IMR-90 (cell line): Measurements from ENCODE around the gene SCYGR8. TPM values are rescaled to one million over a fixed set of nuclear protein-coding genes. Genes with fewer than 3 reads are reported as not detected.

ENCODE experiments used
- ATAC-seq: fragments of 200-7000 bp; cut with Tn5 transposase; 2 replicates; pipeline ENCODE4 v1.9.1; 2020; ENCODE audit warnings: low read depth, mild to moderate bottlenecking, moderate library complexity
- BruUV-seq: library from RNA; stranded (reverse); fragments of 400-500 nt; replicated peaks from 2 replicates; lab custom pipeline; 2021; lab: Mats Ljungman, UMichigan
- CTCF ChIA-PET: fragments of 300-600 bp; formaldehyde crosslinking; extraction: SDS; loops from one replicate; lab custom pipeline; 2021; ENCODE audit warnings: antibody characterized with exemption; lab: Yijun Ruan, JAX
- POLR2A ChIA-PET: fragments of 300-600 bp; sonication (Branson Sonifier 250); formaldehyde crosslinking; loops from one replicate; lab custom pipeline; 2022; ENCODE audit warnings: antibody characterized with exemption; ENCODE audit not compliant: unreplicated experiment; lab: Charles Lee
- DNase-seq: peaks from one replicate; pipeline ENCODE4 v3.0.0; 2013
- H2AFZ ChIP-seq: replicated peaks from 2 replicates; pipeline ENCODE3; 2013; ENCODE audit warnings: low read length, mild to moderate bottlenecking; ENCODE audit not compliant: poor library complexity
- H2AK5ac ChIP-seq: 2 replicates; pipeline ENCODE4 v1.6.1; 2013; ENCODE audit warnings: low read depth, low read length, inconsistent platforms
- H2AK9ac ChIP-seq: replicated peaks from 2 replicates; pipeline ENCODE3; 2013; ENCODE audit warnings: mild to moderate bottlenecking, low read depth, low read length, moderate library complexity; ENCODE audit not compliant: poor library complexity
- H2BK120ac ChIP-seq: 2 replicates; pipeline ENCODE4 v1.6.1; 2013; ENCODE audit warnings: low read depth, low read length, inconsistent platforms
- H2BK15ac ChIP-seq: 3 replicates; pipeline ENCODE4 v1.6.1; 2013; ENCODE audit warnings: low read depth, low read length, inconsistent platforms
- H2BK20ac ChIP-seq: 2 replicates; pipeline ENCODE4 v1.6.1; 2013; ENCODE audit warnings: low read depth, mild to moderate bottlenecking, inconsistent platforms, low read length, moderate library complexity
- H2BK5ac ChIP-seq: 2 replicates; pipeline ENCODE4 v1.6.1; 2013; ENCODE audit warnings: mild to moderate bottlenecking, low read depth, low read length, inconsistent platforms; ENCODE audit not compliant: poor library complexity, severe bottlenecking
- H3K14ac ChIP-seq: replicated peaks from 2 replicates; pipeline ENCODE4 v1.6.1; 2013; ENCODE audit warnings: low read depth, low read length, inconsistent platforms
- H3K18ac ChIP-seq: 2 replicates; pipeline ENCODE4 v1.6.1; 2013; ENCODE audit warnings: low read depth, low read length, control low read depth
- H3K23ac ChIP-seq: 2 replicates; pipeline ENCODE4 v1.6.1; 2013; ENCODE audit warnings: low read depth, low read length, inconsistent platforms
- H3K27ac ChIP-seq: 2 replicates; pipeline ENCODE4 v1.5.1; 2013; ENCODE audit warnings: mild to moderate bottlenecking, control low read depth, low read length; ENCODE audit not compliant: insufficient read depth
- H3K27me3 ChIP-seq: 2 replicates; pipeline ENCODE4 v1.6.1; 2013; ENCODE audit warnings: low read length; ENCODE audit not compliant: control insufficient read depth, insufficient read depth
- H3K36me3 ChIP-seq: 2 replicates; pipeline ENCODE4 v1.6.1; 2013; ENCODE audit warnings: low read length, mixed read lengths; ENCODE audit not compliant: control insufficient read depth, insufficient read depth
- H3K4ac ChIP-seq: 2 replicates; pipeline ENCODE4 v1.6.1; 2013; ENCODE audit warnings: low read depth, low read length, inconsistent platforms
- H3K4me1 ChIP-seq: 2 replicates; pipeline ENCODE4 v1.6.1; 2013; ENCODE audit warnings: low read length, mixed read lengths; ENCODE audit not compliant: control insufficient read depth, insufficient read depth
- H3K4me2 ChIP-seq: 2 replicates; pipeline ENCODE4 v1.6.1; 2013; ENCODE audit warnings: low read depth, mild to moderate bottlenecking, control low read depth, low read length, moderate library complexity
- H3K4me3 ChIP-seq: 2 replicates; pipeline ENCODE4 v1.5.1; 2013; ENCODE audit warnings: low read depth, mild to moderate bottlenecking, control low read depth, low read length, moderate library complexity; ENCODE audit not compliant: insufficient read depth
- H3K56ac ChIP-seq: 2 replicates; pipeline ENCODE4 v1.6.1; 2013; ENCODE audit warnings: low read length, inconsistent platforms; ENCODE audit not compliant: insufficient read depth; ENCODE audit errors: extremely low read depth
- H3K79me1 ChIP-seq, 2 experiments: 2 replicates each; pipeline ENCODE4 v1.6.1; 2013; ENCODE audit warnings: low read length in 2 of 2, inconsistent platforms in 1 of 2, low read depth in 1 of 2
- H3K9ac ChIP-seq: 2 replicates; pipeline ENCODE4 v1.6.1; 2013; ENCODE audit warnings: low read depth, low read length, control low read depth
- H3K9me1 ChIP-seq: 2 replicates; pipeline ENCODE4 v1.6.1; 2013; ENCODE audit warnings: low read length, inconsistent platforms; ENCODE audit not compliant: insufficient read depth
- H3K9me3 ChIP-seq: 2 replicates; pipeline ENCODE4 v1.6.1; 2013; ENCODE audit warnings: low read length; ENCODE audit not compliant: control insufficient read depth, insufficient read depth
- H4K20me1 ChIP-seq: 2 replicates; pipeline ENCODE4 v1.6.1; 2013; ENCODE audit warnings: low read length, inconsistent platforms; ENCODE audit not compliant: insufficient read depth
- H4K5ac ChIP-seq: 2 replicates; pipeline ENCODE4 v1.6.1; 2013; ENCODE audit warnings: mild to moderate bottlenecking, low read depth, low read length, control low read depth
- H4K8ac ChIP-seq, 2 experiments: 2 replicates each; pipeline ENCODE4 v1.6.1; 2013; ENCODE audit warnings: low read depth in 2 of 2, low read length in 2 of 2, control low read depth in 1 of 2, inconsistent platforms in 1 of 2
- H4K91ac ChIP-seq: 2 replicates; pipeline ENCODE4 v1.6.1; 2013; ENCODE audit warnings: low read depth, low read length, inconsistent platforms; ENCODE audit not compliant: insufficient read depth
- BHLHE40 ChIP-seq: fragments of 150-350 bp; IDR thresholded peaks from 2 replicates; pipeline ENCODE4 v1.6.1; 2016; ENCODE audit warnings: mild to moderate bottlenecking, low read depth, low read length
- CTCF ChIP-seq: conservative IDR thresholded peaks from 2 replicates; pipeline ENCODE4 v1.5.1; 2012; ENCODE audit warnings: mild to moderate bottlenecking, low read depth, low read length, improper control_type of control experiment
- ELK1 ChIP-seq: fragments of 150-350 bp; IDR thresholded peaks from 2 replicates; pipeline ENCODE4 v1.6.1; 2016; ENCODE audit warnings: low read depth, mild to moderate bottlenecking, low read length, moderate library complexity, borderline replicate concordance
- FOS ChIP-seq: fragments of 150-350 bp; IDR thresholded peaks from 2 replicates; pipeline ENCODE4 v1.6.1; 2016; ENCODE audit warnings: low read depth, low read length
- MAFK ChIP-seq: IDR thresholded peaks from 2 replicates; pipeline ENCODE4 v1.6.1; 2012; ENCODE audit warnings: low read depth, low read length, improper control_type of control experiment
- MAZ ChIP-seq: IDR thresholded peaks from 2 replicates; pipeline ENCODE4 v1.6.1; 2012; ENCODE audit warnings: low read depth, mild to moderate bottlenecking, low read length, improper control_type of control experiment, moderate library complexity, borderline replicate concordance
- MXI1 ChIP-seq: IDR thresholded peaks from 2 replicates; pipeline ENCODE4 v1.6.1; 2012; ENCODE audit warnings: low read depth, mild to moderate bottlenecking, low read length, moderate library complexity, borderline replicate concordance
- RFX5 ChIP-seq: IDR thresholded peaks from 2 replicates; pipeline ENCODE4 v1.8.0; 2012; ENCODE audit warnings: low read depth, mild to moderate bottlenecking, low read length, moderate library complexity
- SMC3 ChIP-seq: fragments of 150-350 bp; IDR thresholded peaks from 2 replicates; pipeline ENCODE4 v1.6.1; 2016; ENCODE audit warnings: low read depth, mild to moderate bottlenecking, antibody characterized with exemption, low read length, moderate library complexity
- USF2 ChIP-seq: fragments of 150-350 bp; IDR thresholded peaks from 2 replicates; pipeline ENCODE4 v1.6.1; 2017; ENCODE audit warnings: mild to moderate bottlenecking, antibody characterized with exemption, low read length, low read depth
- WGBS, 2 experiments: methylation state at CpG; one replicate each; pipeline versions ENCODE4 v1.1.5 to v1.1.7; 2013; ENCODE audit warnings: missing lambda C conversion rate in 2 of 2; ENCODE audit not compliant: insufficient read length in 1 of 2; ENCODE audit errors: extremely low coverage in 2 of 2; 5-methylcytosine and 5-hydroxymethylcytosine counted together
- dilution Hi-C: fragments of 300-500 bp; cut with HindIII; formaldehyde crosslinking; loops from one replicate; pipeline ENCODE4 v1.14.3; 2018; ENCODE audit warnings: low sequenced_read_pairs; ENCODE audit not compliant: unreplicated experiment
- in situ Hi-C: fragments of 300-500 bp; cut with MboI; formaldehyde crosslinking; loops from 3 replicates; pipeline ENCODE4 v1.14.3; 2019; ENCODE audit warnings: low sequenced_read_pairs, inconsistent platforms, mixed read lengths
- intact Hi-C: fragments of 100-400 bp; cut with micrococcal nuclease; formaldehyde crosslinking; loops from 2 replicates; pipeline ENCODE4 v1.10.0; 2022
- polyA plus RNA-seq, 3 experiments: library from polyadenylated mRNA; depleted of rRNA; stranded (reverse); fragments of >200 nt; gene quantifications; 2 replicates each; pipeline ENCODE4 v1.2.3, GENCODE V29; 2012; ENCODE audit warnings: low replicate concordance in 1 of 3
- total RNA-seq: library from RNA; depleted of rRNA; stranded (reverse); fragments of >200 nt; gene quantifications from 2 replicates; pipeline ENCODE4 v1.2.3, GENCODE V29; 2012

Gene SCYGR8
- total and polyA plus RNA-seq, 2 of the 4 experiments (the other 2 are of a cell fraction): not detected

- no peak within 1 kb of the TSS for H4K5ac ChIP-seq
- no peak within 1 kb of the TSS for H2BK5ac ChIP-seq
- ATAC-seq (peak; percentile 97), DNase-seq (peak; percentile 50)
- H3K56ac ChIP-seq: no peak within 1 kb of the TSS
- no peaks in the 10 kb centered on the region for H3K9me3 ChIP-seq
- no peak within 1 kb of the TSS for H2BK120ac ChIP-seq
- H2AK9ac ChIP-seq: no peak within 1 kb of the TSS
- H2BK20ac ChIP-seq: no peak within 1 kb of the TSS
- H3K18ac ChIP-seq: no peak within 1 kb of the TSS
- H4K91ac ChIP-seq: no peak within 1 kb of the TSS
- no peaks in the 10 kb centered on the region for H4K20me1 ChIP-seq
- H3K27me3 ChIP-seq: peaks cover 2% of the 10 kb centered on the region; the same call in 1 of the 2 replicates
- H3K27ac ChIP-seq: no peak within 1 kb of the TSS
- no peaks in the 10 kb centered on the region for H3K79me1 ChIP-seq
- no TSS peak for BruUV-seq
- H3K9me1 ChIP-seq: no peaks in the 10 kb centered on the region
- H3K14ac ChIP-seq: no peak within 1 kb of the TSS
- H3K4me1 ChIP-seq: no peaks in the 10 kb centered on the region
- no peak within 1 kb of the TSS for H2BK15ac ChIP-seq
- H3K9ac ChIP-seq: no peak within 1 kb of the TSS
- dilution Hi-C loops: no loop called here
- H3K4me3 ChIP-seq: peak within 1 kb of the TSS; percentile 45
- H2AFZ ChIP-seq: peak within 1 kb of the TSS; percentile 80
- TF ChIP-seq USF2 (no peak), BHLHE40 (no peak), FOS (no peak), MAFK (no peak), RFX5 (no peak), MAZ (no peak), ELK1 (no peak), MXI1 (no peak), CTCF (no peak), SMC3 (no peak)
- POLR2A ChIA-PET: no interaction called here
- H3K4me2 ChIP-seq: peak within 1 kb of the TSS; percentile 93
- H4K8ac ChIP-seq: no peak within 1 kb of the TSS
- in situ Hi-C loops: no loop called here
- no peaks in the 10 kb centered on the region for H3K36me3 ChIP-seq
- H2AK5ac ChIP-seq: no peak within 1 kb of the TSS
- intact Hi-C loops: loop anchor here (1.0 kb wide), 1 partner anchor 313 kb away; no protein-coding TSS in a partner anchor
- CTCF ChIA-PET: no interaction called here
- 0% methylated on average over 11 of the region's 35 CpGs; no CpG with 5 or more reads in 1 of the 2 experiments for WGBS, 2 experiments
- no peak within 1 kb of the TSS for H3K4ac ChIP-seq
- no peak within 1 kb of the TSS for H3K23ac ChIP-seq
These were observed 27.8 kb upstream of the SCYGR8 start, which contains the start of gene SLC19A3 for GRCh38 chr2:227717687-227718567. TSS of gene SLC19A3 (minus strand) at chr2:227718028. CDS start at chr2:227702318, 15,710 bp downstream.
